Measurements from ENCODE around the gene OR1N2.
"Not testable (repeated sequence)": the region's sequence is repeated elsewhere in the genome, so short reads cannot be mapped to it uniquely, and the experiment has no call there.

The OR1N2 gene

DNA sequence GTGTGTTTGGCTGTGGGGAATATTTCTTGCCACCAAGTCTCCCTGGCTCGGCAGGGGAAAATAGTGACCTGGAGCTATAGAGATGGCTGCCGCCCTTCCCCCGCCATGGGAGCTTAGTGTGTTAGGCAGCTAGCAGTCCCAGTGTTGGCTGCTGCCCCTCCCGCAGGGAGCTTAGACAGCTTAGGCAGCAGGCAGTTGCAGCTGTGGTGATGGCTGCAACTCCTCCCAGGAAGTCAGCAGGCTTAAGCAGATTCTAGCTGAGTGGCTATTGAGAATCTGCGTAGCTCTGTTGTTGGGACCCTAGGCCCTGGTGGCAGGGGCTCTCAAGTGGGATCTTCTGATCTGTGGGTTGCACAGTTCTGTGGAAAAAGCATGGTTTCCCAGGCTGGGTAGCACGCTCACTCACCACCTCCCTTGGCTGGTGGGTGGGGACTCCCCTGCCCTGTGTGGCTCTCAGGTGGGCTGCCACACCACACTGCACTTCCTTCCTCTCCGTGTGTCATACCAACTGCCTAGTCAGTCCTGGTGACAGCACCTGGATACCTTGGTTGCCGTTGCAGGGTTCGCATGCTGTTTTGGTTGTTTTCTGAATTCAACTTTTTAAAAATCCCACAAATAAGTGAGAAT lies 9.3 kb downstream of the OR1N2 start:
- H3K4me3 ChIP-seq (ENCODE audit: low read depth, low read length): no peak overlapping the region
- TF ChIP-seq, protein P1, sequence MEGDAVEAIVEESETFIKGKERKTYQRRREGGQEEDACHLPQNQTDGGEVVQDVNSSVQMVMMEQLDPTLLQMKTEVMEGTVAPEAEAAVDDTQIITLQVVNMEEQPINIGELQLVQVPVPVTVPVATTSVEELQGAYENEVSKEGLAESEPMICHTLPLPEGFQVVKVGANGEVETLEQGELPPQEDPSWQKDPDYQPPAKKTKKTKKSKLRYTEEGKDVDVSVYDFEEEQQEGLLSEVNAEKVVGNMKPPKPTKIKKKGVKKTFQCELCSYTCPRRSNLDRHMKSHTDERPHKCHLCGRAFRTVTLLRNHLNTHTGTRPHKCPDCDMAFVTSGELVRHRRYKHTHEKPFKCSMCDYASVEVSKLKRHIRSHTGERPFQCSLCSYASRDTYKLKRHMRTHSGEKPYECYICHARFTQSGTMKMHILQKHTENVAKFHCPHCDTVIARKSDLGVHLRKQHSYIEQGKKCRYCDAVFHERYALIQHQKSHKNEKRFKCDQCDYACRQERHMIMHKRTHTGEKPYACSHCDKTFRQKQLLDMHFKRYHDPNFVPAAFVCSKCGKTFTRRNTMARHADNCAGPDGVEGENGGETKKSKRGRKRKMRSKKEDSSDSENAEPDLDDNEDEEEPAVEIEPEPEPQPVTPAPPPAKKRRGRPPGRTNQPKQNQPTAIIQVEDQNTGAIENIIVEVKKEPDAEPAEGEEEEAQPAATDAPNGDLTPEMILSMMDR (conservative IDR thresholded peaks at IDR 0.05; ENCODE audit: low read depth, low read length): no peak
- no peak for DNase-seq (ENCODE audit: low read depth)

DNA sequence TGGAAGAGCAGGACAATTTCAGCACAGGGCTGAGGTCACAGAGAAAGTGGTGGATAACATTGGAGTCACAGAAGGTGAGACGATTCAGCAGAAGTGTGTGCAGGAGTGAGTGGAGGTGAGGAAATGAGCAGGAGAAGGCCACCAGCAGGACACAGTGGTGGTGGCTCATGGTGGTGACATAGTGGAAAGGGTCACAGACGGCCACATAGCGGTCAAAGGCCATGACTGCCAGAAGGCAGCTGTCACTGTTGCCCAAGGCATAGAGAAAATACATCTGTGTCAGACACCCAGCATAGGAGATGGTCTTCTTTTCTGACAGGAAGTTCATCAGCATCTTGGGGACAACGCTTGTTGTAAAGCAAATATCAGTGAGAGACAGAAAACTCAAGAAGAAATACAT lies 15.0 kb downstream of the OR1N2 start:
- DNase-seq (ENCODE audit: low read depth): no peak
- no peak overlapping the region for H3K4me3 ChIP-seq (ENCODE audit: low read depth, low read length)
- TF ChIP-seq, protein P1 (conservative IDR thresholded peaks at IDR 0.05; ENCODE audit: low read depth, low read length): no peak

DNA sequence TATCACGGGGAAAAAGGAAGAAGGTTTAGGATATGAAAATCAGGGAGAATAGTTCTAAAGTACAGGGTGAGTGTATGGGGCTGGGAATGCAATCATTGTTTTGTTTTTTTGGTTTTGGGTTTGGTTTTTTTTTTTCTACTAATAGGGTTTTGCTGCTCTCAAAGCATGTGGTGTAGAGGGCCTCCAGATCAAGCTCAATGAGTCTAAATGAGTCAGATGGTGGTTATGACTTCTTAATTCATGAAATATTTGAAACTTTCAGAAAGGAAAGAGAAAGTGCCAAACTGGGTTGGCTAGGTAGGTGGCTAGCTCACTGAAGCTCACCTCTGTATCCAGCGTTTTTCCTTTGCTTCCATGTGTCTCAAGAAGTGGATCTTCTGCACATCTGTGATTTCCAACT lies 19.5 kb downstream of the OR1N2 start:
- DNase-seq (ENCODE audit: low read depth): no peak
- TF ChIP-seq, protein P1 (conservative IDR thresholded peaks at IDR 0.05; ENCODE audit: low read depth, low read length): no peak

DNA sequence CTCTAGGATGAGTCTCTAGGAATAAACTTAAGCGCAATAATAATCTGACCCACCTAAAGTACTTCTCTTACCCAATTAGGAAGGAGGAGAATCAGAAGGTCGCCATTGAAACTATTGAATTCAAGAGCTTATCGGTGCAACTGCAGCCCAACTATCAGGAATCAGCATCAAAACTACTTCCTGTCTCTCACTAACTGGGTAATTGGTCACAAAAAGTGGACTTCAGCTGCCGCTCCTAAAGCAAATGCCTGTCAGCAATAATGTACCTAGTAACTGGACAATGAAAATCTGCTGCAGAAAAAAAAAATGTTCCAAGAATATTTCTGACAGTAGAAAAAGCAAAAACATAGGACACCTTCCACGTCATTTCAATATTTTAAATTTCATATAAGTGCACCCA lies 27.0 kb downstream of the OR1N2 start:
- no peak for DNase-seq (ENCODE audit: low read depth)
- TF ChIP-seq, protein P1 (conservative IDR thresholded peaks at IDR 0.05; ENCODE audit: low read depth, low read length): no peak
- no peak overlapping the region for H3K4me3 ChIP-seq (ENCODE audit: low read depth, low read length)

More for the DNA sequence above, 19.5 kb downstream of the OR1N2 start:
- no peak overlapping the region for H3K4me3 ChIP-seq (ENCODE audit: low read depth, low read length)

DNA sequence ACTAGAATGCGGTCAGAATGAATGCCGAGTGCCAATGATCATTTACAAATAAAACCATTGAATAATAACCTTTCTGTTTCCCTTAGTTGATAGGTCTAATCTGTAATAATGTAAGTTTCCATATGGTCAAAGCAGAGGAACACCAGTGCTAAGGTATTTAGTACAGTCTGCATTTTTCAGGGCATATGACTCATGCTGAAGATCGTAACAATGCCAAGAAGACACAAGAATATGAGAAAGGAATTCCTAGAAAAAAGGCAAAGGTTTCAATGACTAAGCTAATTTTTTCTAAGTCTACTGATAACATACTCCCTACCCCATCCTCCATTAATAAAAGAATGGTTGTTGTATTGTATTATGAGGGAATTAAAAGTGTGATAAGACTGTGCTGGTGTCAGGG lies 27.4 kb downstream of the OR1N2 start:
- peak; percentile 55 for DNase-seq (ENCODE audit: low read depth)
- no peak overlapping the region for H3K4me3 ChIP-seq (ENCODE audit: low read depth, low read length)
- TF ChIP-seq, protein P1 (conservative IDR thresholded peaks at IDR 0.05; ENCODE audit: low read depth, low read length): no peak

DNA sequence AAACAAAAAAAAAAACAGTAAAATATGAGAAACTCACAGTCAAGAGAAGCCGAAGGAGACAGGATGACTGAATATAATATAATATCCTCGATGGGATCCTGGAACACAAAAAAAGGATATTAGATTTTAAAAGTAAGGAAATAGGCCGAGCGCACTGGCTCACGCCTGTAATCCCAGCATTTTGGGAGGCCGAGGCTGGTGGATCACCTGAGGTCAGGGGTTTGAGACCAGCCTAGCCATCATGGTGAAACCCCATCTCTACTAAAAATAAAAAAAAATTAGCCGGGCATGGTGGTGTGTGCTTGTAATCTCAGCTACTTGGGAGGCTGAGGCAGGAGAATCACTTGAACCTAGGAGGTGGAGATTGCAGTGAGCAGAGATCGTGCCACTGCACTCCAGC lies 30.4 kb downstream of the OR1N2 start, which contains the start of gene OR1L8:
OR1L8 (minus strand) TSS at position 101 of the 400 bp plus-strand sequence. CDS start 14,907 bp downstream, outside the sequence.
- DNase-seq (ENCODE audit: low read depth); H3K4me3 ChIP-seq (ENCODE audit: low read depth, low read length): not testable (repeated sequence)
